Lower lobe of right lung (tissue), 2 donors: Measurements from ENCODE around the gene ZNF358. TPM values are rescaled to one million over a fixed set of nuclear protein-coding genes. Genes with fewer than 3 reads are reported as not detected.

ENCODE experiments used
- ATAC-seq, 2 donors: fragments of 200-7000 bp; cut with Tn5 transposase; one replicate each; pipeline ENCODE4 v1.9.1; 2020 to 2022; ENCODE audit warnings: mild to moderate bottlenecking in 2 of 2, moderate library complexity in 2 of 2
- DNase-seq: peaks from one replicate; pipeline ENCODE4 v3.0.0-alpha.2; 2020
- H3K27ac ChIP-seq: fragments of 200-600 bp; one replicate; pipeline ENCODE4 v1.8.0; 2022
- H3K27me3 ChIP-seq: fragments of 200-600 bp; one replicate; pipeline ENCODE4 v1.8.0; 2022; ENCODE audit warnings: low read depth
- H3K36me3 ChIP-seq: fragments of 200-600 bp; one replicate; pipeline ENCODE4 v1.8.0; 2022; ENCODE audit warnings: mild to moderate bottlenecking
- H3K4me1 ChIP-seq: fragments of 200-600 bp; one replicate; pipeline ENCODE4 v1.8.0; 2022
- H3K4me3 ChIP-seq: fragments of 200-600 bp; one replicate; pipeline ENCODE4 v1.8.0; 2022; ENCODE audit warnings: mild to moderate bottlenecking
- H3K9me3 ChIP-seq: fragments of 200-600 bp; one replicate; pipeline ENCODE4 v1.8.0; 2022
- CTCF ChIP-seq: fragments of 200-600 bp; IDR thresholded peaks from one replicate; pipeline ENCODE4 v1.8.0; 2022; ENCODE audit warnings: antibody characterized with exemption, mild to moderate bottlenecking
- intact Hi-C: fragments of 100-400 bp; cut with DNase I; formaldehyde crosslinking; loops from one replicate; pipeline ENCODE4 v1.11.0; 2022
- total RNA-seq: library from RNA; stranded (reverse); fragmentation: NEBNext Ultra II Directional; extraction: Animal tissue kit (Norgen Biotek cat#: 25700); gene quantifications from one replicate; pipeline ENCODE4 v1.2.1, GENCODE V29; 2021
- donor health status: DM: no; HTN: yes; CAD: no; lungs with severe emphysema.

The ZNF358 gene
- total RNA-seq, 1 donor from 2014 or later = 54.9 TPM

- H3K27me3 ChIP-seq = no peaks in the 10 kb centered on the region
- no peak for TF ChIP-seq CTCF
- peaks cover 95% of the 10 kb centered on the region for H3K36me3 ChIP-seq
- no peaks in the 10 kb centered on the region for H3K4me1 ChIP-seq
- no peak overlapping the region for H3K4me3 ChIP-seq
- H3K27ac ChIP-seq = no peak overlapping the region
- DNase-seq (no peak), ATAC-seq (no peak)
- intact Hi-C loops = no loop called here
- H3K9me3 ChIP-seq = no peaks in the 10 kb centered on the region
Measured at GRCh38 chr19:7556696-7557315, 40.9 kb downstream of the ZNF358 start.

- no peak overlapping the region for H3K27ac ChIP-seq
- intact Hi-C loops = no loop called here
- no peaks in the 10 kb centered on the region for H3K9me3 ChIP-seq
- H3K4me1 ChIP-seq = no peaks in the 10 kb centered on the region
- ATAC-seq (no peak), DNase-seq (no peak)
- H3K36me3 ChIP-seq = peaks cover 82% of the 10 kb centered on the region
- H3K4me3 ChIP-seq = no peak overlapping the region
- no peak for TF ChIP-seq CTCF
- no peaks in the 10 kb centered on the region for H3K27me3 ChIP-seq
Measured at GRCh38 chr19:7558667-7559066, 42.8 kb downstream of the ZNF358 start.

GRCh38 chr19:7559102-7559501 is 43.2 kb downstream of the ZNF358 start:
- H3K4me3 ChIP-seq = no peak overlapping the region
- H3K27ac ChIP-seq = no peak overlapping the region
- no peaks in the 10 kb centered on the region for H3K4me1 ChIP-seq
- H3K36me3 ChIP-seq = peaks cover 77% of the 10 kb centered on the region
- H3K27me3 ChIP-seq = no peaks in the 10 kb centered on the region
- intact Hi-C loops = no loop called here
- DNase-seq (no peak), ATAC-seq (no peak)
- H3K9me3 ChIP-seq = no peaks in the 10 kb centered on the region
- TF ChIP-seq CTCF = no peak

GRCh38 chr19:7560255-7560654 is 44.4 kb downstream of the ZNF358 start:
- DNase-seq (no peak), ATAC-seq (no peak)
- Histone ChIP-seq H3K27me3 (no peaks in the 10 kb centered on the region), H3K4me1 (no peaks in the 10 kb centered on the region), H3K36me3 (peaks cover 66% of the 10 kb centered on the region), H3K27ac (no peak overlapping the region), H3K4me3 (no peak overlapping the region), H3K9me3 (no peaks in the 10 kb centered on the region)
- intact Hi-C loops = no loop called here
- TF ChIP-seq CTCF = no peak

- Histone ChIP-seq H3K9me3 (no peaks in the 10 kb centered on the region), H3K27ac (no peak overlapping the region), H3K27me3 (no peaks in the 10 kb centered on the region), H3K36me3 (peaks cover 55% of the 10 kb centered on the region), H3K4me1 (no peaks in the 10 kb centered on the region), H3K4me3 (no peak overlapping the region)
- TF ChIP-seq CTCF = no peak
- intact Hi-C loops = no loop called here
- ATAC-seq = peak; percentile 32 to 39
- peak; percentile 46 for DNase-seq
Measured at GRCh38 chr19:7561325-7561724, 45.4 kb downstream of the ZNF358 start.
